NCI-H1092 treated with DMSO at 0.1 percent for 48 hours (cell line): ENCODE data around the gene MARCHF10.

Experiments
- DNase-seq: peaks from one replicate; lab custom pipeline; 2025; lab: John Stamatoyannopoulos, UW

MARCHF10 gene

GRCh38 chr17:62676952-62677596 lies 131.0 kb downstream of the MARCHF10 start:
- DNase-seq = no peak

- no peak for DNase-seq
Observed at GRCh38 chr17:62676231-62676943, 131.7 kb downstream of the MARCHF10 start.

GRCh38 chr17:62675701-62676100 lies 132.4 kb downstream of the MARCHF10 start:
- DNase-seq = no peak

GRCh38 chr17:62675260-62675659 lies 132.9 kb downstream of the MARCHF10 start:
- peak; percentile 83 for DNase-seq

- DNase-seq = no peak
Observed at GRCh38 chr17:62674841-62675240, 133.3 kb downstream of the MARCHF10 start.

- no peak for DNase-seq
Observed at GRCh38 chr17:62674363-62674739, 133.8 kb downstream of the MARCHF10 start.

GRCh38 chr17:62673614-62674362 lies 134.3 kb downstream of the MARCHF10 start:
- DNase-seq = no peak

GRCh38 chr17:62672957-62673356 lies 135.2 kb downstream of the MARCHF10 start:
- no peak for DNase-seq

GRCh38 chr17:62671553-62671952 lies 136.6 kb downstream of the MARCHF10 start:
- peak; percentile 37 for DNase-seq

GRCh38 chr17:62670202-62670821 lies 137.8 kb downstream of the MARCHF10 start:
- DNase-seq = no peak

- DNase-seq = no peak
Observed at GRCh38 chr17:62668091-62668804, 139.9 kb downstream of the MARCHF10 start.

- DNase-seq = no peak
Observed at GRCh38 chr17:62666801-62667591, 141.1 kb downstream of the MARCHF10 start.

- DNase-seq = no peak
Observed at GRCh38 chr17:62666061-62666800, 141.9 kb downstream of the MARCHF10 start.

GRCh38 chr17:62665599-62665998 lies 142.5 kb downstream of the MARCHF10 start:
- no peak for DNase-seq

- no peak for DNase-seq
Observed at GRCh38 chr17:62664336-62665120, 143.6 kb downstream of the MARCHF10 start.

- no peak for DNase-seq
Observed at GRCh38 chr17:62663304-62663703, 144.8 kb downstream of the MARCHF10 start.

GRCh38 chr17:62662855-62663254 lies 145.3 kb downstream of the MARCHF10 start:
- no peak for DNase-seq

- no peak for DNase-seq
Observed at GRCh38 chr17:62661337-62661736, 146.8 kb downstream of the MARCHF10 start.

GRCh38 chr17:62660629-62661118 lies 147.4 kb downstream of the MARCHF10 start:
- no peak for DNase-seq
